Neural progenitor cell (in vitro differentiated cells): ENCODE results near the gene PPP2R2D. TPM values are rescaled to one million over a fixed set of nuclear protein-coding genes. Genes with fewer than 3 reads are reported as not detected.

Experiments used
- DNase-seq: peaks from one replicate; pipeline ENCODE4 v3.0.0-alpha.2; 2016; ENCODE audit warnings: low spot score
- H2AFZ ChIP-seq: fragments of 200-600 bp; sonication (generic); replicated peaks from 2 replicates; pipeline ENCODE4 v1.6.1; 2016; ENCODE audit warnings: antibody characterized with exemption
- H3F3A ChIP-seq: fragments of 200-600 bp; sonication (generic); 2 replicates; pipeline ENCODE4 v1.6.1; 2016; ENCODE audit warnings: antibody characterized with exemption, low read depth
- H3K27ac ChIP-seq: fragments of 200-600 bp; sonication (generic); 2 replicates; pipeline ENCODE4 v1.5.1; 2016; ENCODE audit warnings: mild to moderate bottlenecking
- H3K27me3 ChIP-seq: fragments of 200-600 bp; sonication (generic); 2 replicates; pipeline ENCODE4 v1.6.1; 2016; ENCODE audit warnings: mild to moderate bottlenecking, moderate library complexity
- H3K36me3 ChIP-seq: fragments of 200-600 bp; sonication (generic); 2 replicates; pipeline ENCODE4 v1.5.1; 2016
- H3K4me1 ChIP-seq: fragments of 200-600 bp; sonication (generic); 2 replicates; pipeline ENCODE4 v1.6.1; 2016; ENCODE audit warnings: mixed run types
- H3K4me2 ChIP-seq: fragments of 200-600 bp; sonication (generic); 2 replicates; pipeline ENCODE4 v1.6.1; 2016
- H3K4me3 ChIP-seq: fragments of 200-600 bp; sonication (generic); 2 replicates; pipeline ENCODE4 v1.5.1; 2016
- H3K79me2 ChIP-seq: fragments of 200-600 bp; sonication (generic); 2 replicates; pipeline ENCODE4 v1.6.1; 2016; ENCODE audit warnings: low read depth
- H3K9ac ChIP-seq: fragments of 200-600 bp; sonication (generic); 2 replicates; pipeline ENCODE4 v1.6.1; 2016
- H3K9me3 ChIP-seq: fragments of 200-600 bp; sonication (generic); 2 replicates; pipeline ENCODE4 v1.5.1; 2016; ENCODE audit warnings: low read depth
- H4K20me1 ChIP-seq: fragments of 200-600 bp; sonication (generic); 2 replicates; pipeline ENCODE4 v1.6.1; 2016; ENCODE audit warnings: low read depth
- H3K27ac Mint-ChIP-seq: 3 replicates; pipeline ENCODE4 v1.8.0; 2021; ENCODE audit warnings: mixed read lengths
- H3K27me3 Mint-ChIP-seq: 2 replicates; pipeline ENCODE4 v1.8.0; 2022; ENCODE audit warnings: low read depth, mild to moderate bottlenecking, inconsistent platforms, moderate library complexity, mixed read lengths; ENCODE audit not compliant: insufficient read depth
- H3K36me3 Mint-ChIP-seq: 3 replicates; pipeline ENCODE4 v1.8.0; 2021; ENCODE audit warnings: mixed read lengths
- H3K4me1 Mint-ChIP-seq: 3 replicates; pipeline ENCODE4 v1.8.0; 2021; ENCODE audit warnings: mixed read lengths
- H3K4me3 Mint-ChIP-seq: 3 replicates; pipeline ENCODE4 v1.8.0; 2021; ENCODE audit warnings: mild to moderate bottlenecking, moderate library complexity, mixed read lengths
- H3K9me3 Mint-ChIP-seq: 3 replicates; pipeline ENCODE4 v1.8.0; 2020; ENCODE audit warnings: mixed read lengths
- CTCF ChIP-seq: fragments of 200-600 bp; sonication (generic); IDR thresholded peaks from 2 replicates; pipeline ENCODE4 v1.5.1; 2017; ENCODE audit warnings: antibody characterized with exemption, mild to moderate bottlenecking
- EZH2 ChIP-seq: fragments of 200-600 bp; sonication (generic); IDR thresholded peaks from 2 replicates; pipeline ENCODE4 v1.6.1; 2017; ENCODE audit warnings: antibody characterized with exemption, mild to moderate bottlenecking, moderate library complexity
- EZH2phosphoT487 ChIP-seq: fragments of 200-600 bp; sonication (generic); IDR thresholded peaks from 2 replicates; pipeline ENCODE4 v1.6.1; 2017; ENCODE audit warnings: antibody characterized with exemption
- total RNA-seq: library from RNA; depleted of rRNA; stranded (reverse); fragments of >200 nt; gene quantifications from 2 replicates; pipeline ENCODE4 v1.2.3, GENCODE V29; 2015; ENCODE audit warnings: low replicate concordance

PPP2R2D gene
- total RNA-seq, 1 donor from 2014 or later: 28.1 TPM

GRCh38 chr10:131979336-131979735, 78.5 kb downstream of the PPP2R2D start:
- H3K4me1 Mint-ChIP-seq: peaks cover 42% of the 10 kb centered on the region
- Histone ChIP-seq H3K4me3 (peak overlapping the region; percentile 91), H3K27me3 (peaks cover 22% of the 10 kb centered on the region), H3F3A (peaks cover 6% of the 10 kb centered on the region), H3K9ac (peak overlapping the region; percentile 8), H3K4me1 (peaks cover 20% of the 10 kb centered on the region), H2AFZ (no peak overlapping the region), H4K20me1 (peaks cover 69% of the 10 kb centered on the region), H3K79me2 (peaks cover 71% of the 10 kb centered on the region), H3K27ac (no peak overlapping the region), H3K9me3 (no peaks in the 10 kb centered on the region), H3K36me3 (no peaks in the 10 kb centered on the region), H3K4me2 (peak overlapping the region; percentile 96)
- peaks cover 10% of the 10 kb centered on the region for H3K9me3 Mint-ChIP-seq
- H3K27me3 Mint-ChIP-seq: peaks cover 15% of the 10 kb centered on the region
- TF ChIP-seq EZH2phosphoT487: no peak
- TF ChIP-seq CTCF: no peak
- no peak for TF ChIP-seq EZH2
- no peak for DNase-seq
- peak overlapping the region; percentile 94 for H3K4me3 Mint-ChIP-seq
- H3K36me3 Mint-ChIP-seq: peaks cover 37% of the 10 kb centered on the region
- peak overlapping the region; percentile 29 for H3K27ac Mint-ChIP-seq

- peaks cover 35% of the 10 kb centered on the region for H3K36me3 Mint-ChIP-seq
- peak overlapping the region; percentile 78 for H3K27ac Mint-ChIP-seq
- peaks cover 17% of the 10 kb centered on the region for H3K27me3 Mint-ChIP-seq
- H2AFZ ChIP-seq: no peak overlapping the region
- peak; percentile 56 for DNase-seq
- peaks cover 6% of the 10 kb centered on the region for H3F3A ChIP-seq
- peak overlapping the region; percentile 91 for H3K4me3 ChIP-seq
- H3K4me1 Mint-ChIP-seq: peaks cover 42% of the 10 kb centered on the region
- no peak overlapping the region for H3K27ac ChIP-seq
- peaks cover 66% of the 10 kb centered on the region for H3K79me2 ChIP-seq
- H3K9me3 ChIP-seq: no peaks in the 10 kb centered on the region
- peak overlapping the region; percentile 96 for H3K4me2 ChIP-seq
- H3K4me3 Mint-ChIP-seq: peak overlapping the region; percentile 94
- H3K9me3 Mint-ChIP-seq: peaks cover 14% of the 10 kb centered on the region
- H3K4me1 ChIP-seq: peaks cover 20% of the 10 kb centered on the region
- H3K27me3 ChIP-seq: peaks cover 27% of the 10 kb centered on the region
- peaks cover 64% of the 10 kb centered on the region for H4K20me1 ChIP-seq
- no peak for TF ChIP-seq CTCF
- H3K9ac ChIP-seq: peak overlapping the region; percentile 8
- H3K36me3 ChIP-seq: no peaks in the 10 kb centered on the region
Observed at GRCh38 chr10:131979821-131980270, 79.0 kb downstream of the PPP2R2D start.

GRCh38 chr10:131980321-131980720, 79.5 kb downstream of the PPP2R2D start:
- no peaks in the 10 kb centered on the region for H3K9me3 ChIP-seq
- peaks cover 42% of the 10 kb centered on the region for H3K4me1 Mint-ChIP-seq
- H2AFZ ChIP-seq: no peak overlapping the region
- no peak overlapping the region for H3K27ac ChIP-seq
- peak overlapping the region; percentile 94 for H3K4me3 Mint-ChIP-seq
- H3K4me3 ChIP-seq: peak overlapping the region; percentile 91
- peaks cover 31% of the 10 kb centered on the region for H3K27me3 ChIP-seq
- peaks cover 20% of the 10 kb centered on the region for H3K4me1 ChIP-seq
- peak overlapping the region; percentile 96 for H3K4me2 ChIP-seq
- TF ChIP-seq EZH2: no peak
- no peak for TF ChIP-seq CTCF
- TF ChIP-seq EZH2phosphoT487: no peak
- H4K20me1 ChIP-seq: peaks cover 59% of the 10 kb centered on the region
- peaks cover 61% of the 10 kb centered on the region for H3K79me2 ChIP-seq
- H3K36me3 ChIP-seq: no peaks in the 10 kb centered on the region
- peaks cover 17% of the 10 kb centered on the region for H3K27me3 Mint-ChIP-seq
- H3F3A ChIP-seq: peaks cover 6% of the 10 kb centered on the region
- H3K9me3 Mint-ChIP-seq: peaks cover 17% of the 10 kb centered on the region
- H3K9ac ChIP-seq: no peak overlapping the region
- H3K27ac Mint-ChIP-seq: peak overlapping the region; percentile 78
- peaks cover 32% of the 10 kb centered on the region for H3K36me3 Mint-ChIP-seq
- no peak for DNase-seq
